Measurements from ENCODE around the gene NABP2.
A peak's percentile ranks its signal among the peaks of the same experiment; 100 is the strongest.
"Not testable (repeated sequence)": the region's sequence is repeated elsewhere in the genome, so short reads cannot be mapped to it uniquely, and the experiment has no call there.

NABP2 gene

GRCh38 chr12:56248711-56249110 lies 24.6 kb downstream of the NABP2 start:
- no peak for DNase-seq

GRCh38 chr12:56252649-56253048 lies 28.5 kb downstream of the NABP2 start:
- no peak for DNase-seq

GRCh38 chr12:56253091-56253490 lies 28.9 kb downstream of the NABP2 start:
- no peak for DNase-seq

- DNase-seq, result no peak
Measured at GRCh38 chr12:56255671-56256070, 31.5 kb downstream of the NABP2 start.

- DNase-seq, result no peak
Measured at GRCh38 chr12:56256326-56256960, 32.3 kb downstream of the NABP2 start.

GRCh38 chr12:56257071-56257470 lies 32.9 kb downstream of the NABP2 start:
- no peak for DNase-seq

- DNase-seq, result no peak
Measured at GRCh38 chr12:56257491-56258067, 33.4 kb downstream of the NABP2 start.

- DNase-seq, result peak; percentile 74
Measured at GRCh38 chr12:56258068-56258819, 34.1 kb downstream of the NABP2 start, which contains the start of gene ANKRD52. TSS of gene ANKRD52 (minus strand) at chr12:56258384. CDS start at chr12:56258269, 115 bp downstream.

- DNase-seq, result no peak
Measured at GRCh38 chr12:56258820-56259183, 34.7 kb downstream of the NABP2 start.

GRCh38 chr12:56260380-56260779 lies 36.2 kb downstream of the NABP2 start:
- DNase-seq, result no peak

- DNase-seq, result no peak
Measured at GRCh38 chr12:56260921-56261320, 36.8 kb downstream of the NABP2 start.

- no peak for DNase-seq
Measured at GRCh38 chr12:56261503-56262232, 37.5 kb downstream of the NABP2 start.

GRCh38 chr12:56262955-56263354 lies 38.8 kb downstream of the NABP2 start:
- DNase-seq, result not testable (repeated sequence)

- DNase-seq, result not testable (repeated sequence)
Measured at GRCh38 chr12:56266068-56266692, 42.0 kb downstream of the NABP2 start.

- DNase-seq, result peak; percentile 90
Measured at GRCh38 chr12:56266693-56267442, 42.7 kb downstream of the NABP2 start, which contains the start of gene COQ10A. TSS of gene COQ10A (plus strand) at chr12:56266942. CDS start at chr12:56267119, 177 bp downstream.

- no peak for DNase-seq
Measured at GRCh38 chr12:56267443-56268071, 43.4 kb downstream of the NABP2 start.

GRCh38 chr12:56271031-56271430 lies 46.9 kb downstream of the NABP2 start:
- no peak for DNase-seq

- DNase-seq, result not testable (repeated sequence)
Measured at GRCh38 chr12:56272468-56272867, 48.3 kb downstream of the NABP2 start.

GRCh38 chr12:56274299-56274698 lies 50.2 kb downstream of the NABP2 start:
- DNase-seq, result no peak

- no peak for DNase-seq
Measured at GRCh38 chr12:56278905-56279304, 54.8 kb downstream of the NABP2 start.
